ENCODE data around the gene JAK2. TPM values are rescaled to one million over a fixed set of nuclear protein-coding genes. Genes with fewer than 3 reads are reported as not detected.

JAK2 gene
- total and polyA plus RNA-seq, 10 of the 15 experiments (the other 5 are each of a cell fraction or from before 2014, with no cell fraction given), result 4.1 to 22.9 (median 13.7) TPM

DNA sequence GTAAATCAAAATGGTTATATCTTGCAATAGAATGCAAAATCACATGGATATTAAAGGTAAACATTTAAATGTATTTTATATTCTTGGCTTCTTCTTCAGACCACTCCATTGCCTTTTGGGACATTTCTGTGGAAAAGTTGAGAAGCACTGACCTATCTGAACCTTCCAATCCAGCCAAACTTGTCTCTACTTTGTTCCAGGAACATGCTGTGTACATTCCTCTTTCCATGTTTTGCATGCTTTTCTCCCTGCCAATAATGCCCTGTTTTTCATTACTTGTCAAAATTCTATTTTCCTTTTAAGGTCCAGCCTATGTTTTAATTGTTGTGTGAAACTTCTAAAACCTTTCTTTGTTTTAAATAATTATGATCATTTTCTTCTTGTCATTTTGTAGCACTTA lies 28.3 kb downstream of the JAK2 start (continued):
- TF ChIP-seq, protein P1, sequence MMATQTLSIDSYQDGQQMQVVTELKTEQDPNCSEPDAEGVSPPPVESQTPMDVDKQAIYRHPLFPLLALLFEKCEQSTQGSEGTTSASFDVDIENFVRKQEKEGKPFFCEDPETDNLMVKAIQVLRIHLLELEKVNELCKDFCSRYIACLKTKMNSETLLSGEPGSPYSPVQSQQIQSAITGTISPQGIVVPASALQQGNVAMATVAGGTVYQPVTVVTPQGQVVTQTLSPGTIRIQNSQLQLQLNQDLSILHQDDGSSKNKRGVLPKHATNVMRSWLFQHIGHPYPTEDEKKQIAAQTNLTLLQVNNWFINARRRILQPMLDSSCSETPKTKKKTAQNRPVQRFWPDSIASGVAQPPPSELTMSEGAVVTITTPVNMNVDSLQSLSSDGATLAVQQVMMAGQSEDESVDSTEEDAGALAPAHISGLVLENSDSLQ (IDR thresholded peaks at IDR 0.05), result no peak
- TF ChIP-seq HCFC1 (IDR thresholded peaks at IDR 0.05; ENCODE audit: low read length) (no peak), CHD1 (IDR thresholded peaks at IDR 0.05; ENCODE audit: low read depth, low read length) (no peak), IKZF1 (conservative IDR thresholded peaks at IDR 0.05) (no peak), ETV6 (conservative IDR thresholded peaks at IDR 0.05 in 1 of 2, IDR thresholded peaks at IDR 0.05 in 1 of 2; ENCODE audit: borderline replicate concordance in 1 of 2, low read depth in 1 of 2) (no peak), MTA3 (IDR thresholded peaks at IDR 0.05; ENCODE audit: borderline replicate concordance, low read length) (no peak), TARDBP (IDR thresholded peaks at IDR 0.05; ENCODE audit: borderline replicate concordance) (no peak), ZNF24 (IDR thresholded peaks at IDR 0.05) (no peak)

DNA sequence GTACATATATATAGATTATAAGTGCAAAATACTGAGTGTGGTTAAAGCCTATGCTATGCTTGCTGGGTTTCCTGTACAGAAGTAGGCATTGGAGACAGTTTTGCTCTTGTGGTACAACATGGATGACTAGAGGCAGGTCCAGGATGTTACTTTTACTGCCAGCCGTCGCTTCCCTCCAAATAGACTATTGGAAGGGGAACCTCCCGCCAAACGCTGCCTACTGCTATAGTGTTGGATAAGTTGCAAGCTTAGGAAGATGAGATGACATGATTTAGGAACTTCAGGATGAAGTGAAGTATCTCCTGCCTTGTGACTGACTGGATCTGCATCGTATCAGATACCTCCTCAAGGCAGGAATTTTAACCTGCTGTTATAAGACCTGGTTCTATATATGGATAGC lies 30.9 kb downstream of the JAK2 start:
- CTCF ChIA-PET, result interaction anchor here (0.8 kb wide), 1 partner anchor 257 kb away, joined by 3 read pairs; no protein-coding TSS in a partner anchor
- WGBS (ENCODE audit: insufficient coverage, insufficient replicate concordance, low lambda C conversion rate, missing lambda C conversion rate), result over 99% methylated on average over 5 of the region's 5 CpGs
- SMC1A ChIA-PET (ENCODE audit: uncharacterized antibody, unreplicated experiment), result no interaction called here
- BruUV-seq (replicated peaks), result no TSS peak
- H3K79me2 ChIP-seq (ENCODE audit: control insufficient read depth, insufficient read depth, low read length), result peaks cover 12% of the 10 kb centered on the region
- H3K27ac ChIP-seq (ENCODE audit: control insufficient read depth, insufficient read depth), result no peak overlapping the region
- no peak overlapping the region for H3K4me3 ChIP-seq
- RAD21 ChIA-PET (ENCODE audit: unreplicated experiment), result no interaction called here
- ATAC-seq (no peak), DNase-seq (ENCODE audit: low read depth, low spot score) (no peak), FAIRE-seq (no peak)
- no peak overlapping the region for H2AFZ ChIP-seq (ENCODE audit: control insufficient read depth, low read depth, low read length)
- H4K20me1 ChIP-seq (ENCODE audit: control insufficient read depth, insufficient read depth), result no peaks in the 10 kb centered on the region; the same call in 1 of the 2 replicates
- H3K9ac ChIP-seq (ENCODE audit: control insufficient read depth, insufficient read depth, low read length), result no peak overlapping the region
- TF ChIP-seq EED (IDR thresholded peaks at IDR 0.05; ENCODE audit: low read depth), result no peak
- TF ChIP-seq HCFC1 (IDR thresholded peaks at IDR 0.05; ENCODE audit: low read length), result no peak
- no peak for TF ChIP-seq SIX5 (IDR thresholded peaks at IDR 0.05; ENCODE audit: low read depth, low read length, severe bottlenecking)
- TF ChIP-seq NFYA (IDR thresholded peaks at IDR 0.05; ENCODE audit: borderline replicate concordance, low read depth, low read length), result no peak
- TF ChIP-seq, protein P2, sequence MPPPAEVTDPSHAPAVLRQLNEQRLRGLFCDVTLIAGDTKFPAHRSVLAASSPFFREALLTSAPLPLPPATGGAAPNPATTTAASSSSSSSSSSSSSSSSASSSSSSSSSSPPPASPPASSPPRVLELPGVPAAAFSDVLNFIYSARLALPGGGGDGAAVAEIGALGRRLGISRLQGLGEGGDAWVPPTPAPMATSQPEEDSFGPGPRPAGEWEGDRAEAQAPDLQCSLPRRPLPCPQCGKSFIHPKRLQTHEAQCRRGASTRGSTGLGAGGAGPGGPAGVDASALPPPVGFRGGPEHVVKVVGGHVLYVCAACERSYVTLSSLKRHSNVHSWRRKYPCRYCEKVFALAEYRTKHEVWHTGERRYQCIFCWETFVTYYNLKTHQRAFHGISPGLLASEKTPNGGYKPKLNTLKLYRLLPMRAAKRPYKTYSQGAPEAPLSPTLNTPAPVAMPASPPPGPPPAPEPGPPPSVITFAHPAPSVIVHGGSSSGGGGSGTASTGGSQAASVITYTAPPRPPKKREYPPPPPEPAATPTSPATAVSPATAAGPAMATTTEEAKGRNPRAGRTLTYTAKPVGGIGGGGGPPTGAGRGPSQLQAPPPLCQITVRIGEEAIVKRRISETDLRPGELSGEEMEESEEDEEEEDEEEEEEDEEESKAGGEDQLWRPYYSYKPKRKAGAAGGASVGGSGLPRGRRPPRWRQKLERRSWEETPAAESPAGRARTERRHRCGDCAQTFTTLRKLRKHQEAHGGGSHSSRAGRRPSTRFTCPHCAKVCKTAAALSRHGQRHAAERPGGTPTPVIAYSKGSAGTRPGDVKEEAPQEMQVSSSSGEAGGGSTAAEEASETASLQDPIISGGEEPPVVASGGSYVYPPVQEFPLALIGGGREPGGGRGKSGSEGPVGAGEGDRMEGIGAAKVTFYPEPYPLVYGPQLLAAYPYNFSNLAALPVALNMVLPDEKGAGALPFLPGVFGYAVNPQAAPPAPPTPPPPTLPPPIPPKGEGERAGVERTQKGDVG (CRISPR knock-in tag; IDR thresholded peaks at IDR 0.05), result no peak
- TF ChIP-seq CEBPB (IDR thresholded peaks at IDR 0.05; ENCODE audit: borderline replicate concordance in 1 of 2, low read depth in 2 of 2, low read length in 2 of 2), result no peak
- TF ChIP-seq RB1 (IDR thresholded peaks at IDR 0.05; ENCODE audit: borderline replicate concordance), result no peak
- no peak for TF ChIP-seq ASH2L (IDR thresholded peaks at IDR 0.05; ENCODE audit: borderline replicate concordance, low read depth)
- TF ChIP-seq ETV6 (conservative IDR thresholded peaks at IDR 0.05 in 1 of 2, IDR thresholded peaks at IDR 0.05 in 1 of 2; ENCODE audit: borderline replicate concordance in 1 of 2, low read depth in 1 of 2), result no peak
- no peak for TF ChIP-seq MTA2 (IDR thresholded peaks at IDR 0.05; ENCODE audit: low read depth)
- TF ChIP-seq RAD51 (IDR thresholded peaks at IDR 0.05), result no peak
- TF ChIP-seq SPI1 (IDR thresholded peaks at IDR 0.05; ENCODE audit: borderline replicate concordance, insufficient read depth, low read depth, low read length), result no peak
- TF ChIP-seq SP1 (IDR thresholded peaks at IDR 0.05; ENCODE audit: low read depth, low read length), result no peak
- TF ChIP-seq YY1 (IDR thresholded peaks at IDR 0.05; ENCODE audit: low read depth, low read length), result no peak
- POLR2A ChIA-PET, result no interaction called here
- H3K27me3 ChIP-seq (replicated peaks in 1 of 2; ENCODE audit: control insufficient read depth in 2 of 2, insufficient read depth in 2 of 2, low read length in 1 of 2), result no peaks in the 10 kb centered on the region
- peaks cover 8% of the 10 kb centered on the region for H3K9me3 ChIP-seq (replicated peaks; ENCODE audit: control insufficient read depth, insufficient read depth, low read length)
- no peak overlapping the region for H3K4me2 ChIP-seq (ENCODE audit: control insufficient read depth, insufficient read depth)
- no peaks in the 10 kb centered on the region for H3K4me1 ChIP-seq (ENCODE audit: control insufficient read depth, insufficient read depth, low read length)
- in situ Hi-C loops (cut with MboI), result no loop called here
- H3K36me3 ChIP-seq (ENCODE audit: control insufficient read depth in 2 of 2, insufficient read depth in 2 of 2, low read length in 1 of 2), result peaks cover 0 to 5% of the 10 kb centered on the region in 2 experiments; a peak in 2 of 4 replicates
- intact Hi-C loops (cut with micrococcal nuclease; ENCODE audit: unreplicated experiment), result no loop called here
